GM18520 (cell line): ENCODE results near the gene FAM222B.
"Not testable (repeated sequence)": the region's sequence is repeated elsewhere in the genome, so short reads cannot be mapped to it uniquely, and the experiment has no call there.

Experiments used
- ATAC-seq: cut with Tn5 transposase; IDR thresholded peaks from one replicate; pipeline ENCODE4 v1.9.1; 2021; ENCODE audit not compliant: unreplicated experiment

Gene FAM222B

GRCh38 chr17:28747801-28748750 lies 94.5 kb downstream of the FAM222B start:
- ATAC-seq: no peak

DNA sequence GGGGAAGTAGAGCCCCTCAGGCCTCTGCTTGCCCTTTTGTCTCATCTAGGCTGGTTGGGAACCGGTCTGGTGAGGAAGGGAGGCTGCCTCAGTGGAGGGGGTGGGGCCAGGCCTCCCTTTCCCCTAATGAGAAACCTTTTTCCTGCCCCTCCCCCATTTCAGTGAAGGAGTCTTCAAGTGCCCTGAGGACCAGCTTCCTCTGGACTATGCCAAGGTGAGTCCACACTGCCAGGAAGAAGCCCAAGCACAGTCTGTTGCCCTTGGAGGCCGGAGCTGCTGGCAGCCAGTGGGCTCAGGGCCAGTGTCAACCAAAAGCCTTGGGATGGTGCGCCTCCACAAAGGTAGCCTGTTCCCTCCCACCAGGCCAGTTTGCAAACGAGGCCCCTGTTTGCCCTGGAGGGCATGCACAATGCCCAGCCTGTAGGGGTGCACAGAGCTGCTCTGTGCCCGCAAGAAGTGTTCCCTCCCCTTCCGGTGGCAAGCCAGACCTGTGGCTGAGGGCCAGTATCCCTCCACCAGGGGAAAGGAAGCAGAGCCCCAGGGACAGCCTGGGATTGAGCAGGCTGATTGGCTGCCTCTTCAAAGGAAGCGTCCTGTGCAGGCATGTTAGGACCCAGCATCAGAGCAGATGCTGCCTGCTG lies 95.4 kb downstream of the FAM222B start:
- no peak for ATAC-seq

- no peak for ATAC-seq
Observed at GRCh38 chr17:28746611-28747050, 96.0 kb downstream of the FAM222B start.

DNA sequence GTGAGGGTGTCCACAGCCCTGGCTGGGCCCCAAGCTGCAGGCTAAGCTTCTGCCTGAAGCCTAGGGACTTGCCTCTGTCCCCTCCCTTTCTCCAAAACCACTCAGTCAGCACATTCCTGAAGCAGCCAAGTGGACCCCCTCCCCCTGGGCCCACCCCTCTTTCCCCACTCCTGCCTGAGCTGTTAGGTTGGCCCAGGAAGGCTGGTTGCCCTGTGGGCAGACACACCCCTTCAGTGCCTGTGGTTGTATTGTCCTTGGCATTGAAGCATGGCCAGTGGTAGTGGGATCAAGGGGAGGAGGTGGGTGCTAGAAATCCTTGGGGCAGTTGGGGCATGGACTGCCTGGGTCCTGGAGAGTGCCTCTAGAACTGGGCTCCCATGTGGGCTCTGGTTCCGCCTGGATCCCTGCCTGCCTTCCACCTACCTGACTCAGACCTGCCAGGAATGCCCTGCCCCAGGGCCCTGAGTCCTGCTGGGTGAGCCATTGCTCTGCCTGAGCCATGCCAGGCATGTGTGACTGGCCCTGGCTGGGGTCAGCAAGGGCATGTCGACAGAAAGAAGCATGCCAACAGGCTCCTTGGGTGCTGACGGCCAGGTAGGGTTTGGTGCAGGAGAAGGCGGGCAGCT lies 96.7 kb downstream of the FAM222B start:
- ATAC-seq: no peak

GRCh38 chr17:28744972-28745785 lies 97.4 kb downstream of the FAM222B start:
- ATAC-seq: no peak

DNA sequence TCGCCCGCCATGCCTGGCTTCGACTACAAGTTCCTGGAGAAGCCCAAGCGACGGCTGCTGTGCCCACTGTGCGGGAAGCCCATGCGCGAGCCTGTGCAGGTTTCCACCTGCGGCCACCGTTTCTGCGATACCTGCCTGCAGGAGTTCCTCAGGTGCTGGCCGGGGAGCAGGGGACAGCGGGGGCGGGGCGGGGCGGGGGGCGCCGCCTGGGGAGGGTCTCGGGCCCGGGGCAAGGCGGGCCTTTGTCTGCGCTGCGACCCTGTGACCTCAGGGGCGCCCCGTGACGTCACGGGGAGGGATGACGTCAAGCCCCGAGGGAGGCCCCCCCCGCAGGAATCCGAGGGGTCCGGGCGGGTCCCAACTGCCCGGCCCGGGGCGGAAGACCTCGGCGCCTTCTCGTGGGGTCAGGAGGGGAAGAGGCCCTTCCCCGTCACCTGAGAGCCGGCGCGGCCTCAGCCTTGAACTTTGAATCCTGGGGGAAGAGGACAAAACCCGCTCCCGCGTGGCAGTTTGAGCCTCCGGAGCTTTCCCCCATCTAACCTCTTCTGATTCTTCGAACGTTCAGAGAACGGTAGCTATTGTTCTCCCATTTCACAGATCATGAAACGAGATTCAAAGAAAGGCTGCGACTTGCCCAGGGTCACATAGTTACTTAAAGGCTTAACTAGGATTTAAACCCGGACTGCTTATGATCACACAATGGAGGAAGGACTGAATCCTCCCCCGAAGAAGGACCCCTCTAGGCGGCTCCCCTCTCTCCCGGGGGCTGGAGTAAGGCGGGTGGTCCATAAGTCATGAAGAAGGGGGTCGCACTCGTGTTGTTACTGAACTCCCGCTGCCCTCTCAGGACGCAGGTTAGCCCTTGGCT lies 98.3 kb downstream of the FAM222B start:
- peak; percentile 25 for ATAC-seq

GRCh38 chr17:28743243-28744103 lies 99.1 kb downstream of the FAM222B start, which contains the start of gene TRAF4:
Gene TRAF4, plus strand, starts transcription at chr17:28744011. Its CDS starts 102 bp downstream, at chr17:28744113.
- ATAC-seq: peak; percentile 40

DNA sequence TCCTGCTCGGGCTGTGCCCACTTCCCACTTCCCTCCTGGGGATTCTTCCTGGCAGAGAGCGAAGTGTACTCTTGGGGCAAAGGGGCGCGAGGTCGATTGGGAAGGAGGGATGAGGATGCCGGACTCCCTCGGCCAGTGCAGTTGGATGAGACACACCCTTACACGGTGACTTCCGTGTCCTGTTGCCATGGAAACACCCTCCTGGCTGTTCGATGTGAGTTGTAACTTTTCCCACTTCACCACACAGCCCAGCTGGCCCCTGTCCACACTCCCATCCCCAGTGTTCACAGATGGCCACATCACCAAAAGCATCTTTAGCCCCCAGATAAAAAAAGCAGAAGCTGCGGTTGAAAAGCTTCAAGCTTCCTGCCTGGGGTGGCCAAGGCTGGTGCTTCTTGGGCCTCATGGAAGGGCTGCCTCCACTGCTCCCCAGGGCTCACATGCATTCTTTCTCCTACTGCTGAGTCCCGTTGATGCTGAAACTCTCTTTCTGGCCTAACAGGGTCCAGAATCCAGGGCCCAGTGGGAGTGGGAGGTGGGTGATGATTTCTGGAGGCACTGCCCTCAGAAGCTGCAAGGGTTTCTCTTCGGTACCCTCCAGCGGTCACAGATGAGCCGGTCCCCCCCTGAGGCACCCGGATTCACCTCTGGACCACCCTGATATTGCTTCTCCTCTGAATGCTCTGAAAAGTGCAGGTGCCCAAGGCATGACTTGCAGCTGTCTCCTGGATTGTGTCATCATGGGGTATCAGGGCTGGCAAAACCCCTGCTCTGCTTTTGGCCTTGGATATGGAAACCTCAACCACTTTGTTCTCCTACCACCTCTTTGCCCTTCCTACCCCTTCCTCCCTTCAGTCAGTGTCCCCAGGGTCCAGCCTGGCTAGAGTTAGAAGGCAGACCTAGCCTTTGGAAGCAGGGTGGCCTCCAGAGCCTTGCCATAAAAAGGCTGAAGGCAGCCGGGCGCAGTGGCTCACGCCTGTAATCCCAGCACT lies 100.9 kb downstream of the FAM222B start:
- ATAC-seq: no peak

DNA sequence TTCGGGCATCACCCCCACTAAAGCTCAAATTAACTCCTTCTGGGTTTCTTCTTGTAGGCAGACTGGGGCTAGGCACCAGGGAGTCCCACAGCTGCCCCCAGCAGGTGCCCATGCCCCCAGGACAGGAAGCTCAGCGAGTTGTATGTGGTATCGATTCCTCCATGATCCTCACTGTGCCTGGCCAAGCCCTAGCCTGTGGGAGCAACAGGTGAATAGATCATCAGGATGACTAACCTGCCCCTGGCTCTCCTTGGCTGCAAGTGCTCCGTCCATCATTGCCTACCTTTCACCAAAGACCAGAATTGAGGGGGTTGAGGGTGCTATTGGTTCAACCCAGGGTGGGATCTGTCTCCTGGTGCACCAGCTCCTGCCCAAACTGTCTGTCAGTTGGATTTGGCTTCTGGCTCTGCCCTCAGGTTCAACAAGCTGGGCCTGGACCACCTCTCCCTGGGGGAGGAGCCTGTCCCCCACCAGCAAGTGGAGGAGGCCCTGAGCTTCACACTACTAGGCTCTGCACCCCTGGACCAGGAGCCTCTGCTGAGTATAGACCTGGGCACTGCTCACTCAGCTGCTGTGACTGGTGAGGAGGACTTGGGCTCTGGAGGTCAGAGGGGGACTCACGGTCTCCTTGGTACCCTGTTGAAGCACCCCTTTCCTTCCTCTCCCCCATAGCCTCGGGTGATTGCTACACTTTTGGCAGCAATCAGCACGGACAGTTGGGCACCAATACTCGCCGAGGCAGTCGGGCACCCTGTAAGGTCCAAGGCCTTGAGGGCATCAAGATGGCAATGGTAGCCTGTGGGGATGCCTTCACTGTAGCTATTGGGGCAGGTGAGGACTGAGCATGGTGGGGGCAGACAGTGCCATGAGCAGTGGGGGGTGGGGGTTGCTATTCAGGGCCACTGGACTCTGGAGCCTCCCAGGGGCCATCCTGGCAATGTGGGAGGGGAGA lies 101.9 kb downstream of the FAM222B start:
- ATAC-seq: no peak

DNA sequence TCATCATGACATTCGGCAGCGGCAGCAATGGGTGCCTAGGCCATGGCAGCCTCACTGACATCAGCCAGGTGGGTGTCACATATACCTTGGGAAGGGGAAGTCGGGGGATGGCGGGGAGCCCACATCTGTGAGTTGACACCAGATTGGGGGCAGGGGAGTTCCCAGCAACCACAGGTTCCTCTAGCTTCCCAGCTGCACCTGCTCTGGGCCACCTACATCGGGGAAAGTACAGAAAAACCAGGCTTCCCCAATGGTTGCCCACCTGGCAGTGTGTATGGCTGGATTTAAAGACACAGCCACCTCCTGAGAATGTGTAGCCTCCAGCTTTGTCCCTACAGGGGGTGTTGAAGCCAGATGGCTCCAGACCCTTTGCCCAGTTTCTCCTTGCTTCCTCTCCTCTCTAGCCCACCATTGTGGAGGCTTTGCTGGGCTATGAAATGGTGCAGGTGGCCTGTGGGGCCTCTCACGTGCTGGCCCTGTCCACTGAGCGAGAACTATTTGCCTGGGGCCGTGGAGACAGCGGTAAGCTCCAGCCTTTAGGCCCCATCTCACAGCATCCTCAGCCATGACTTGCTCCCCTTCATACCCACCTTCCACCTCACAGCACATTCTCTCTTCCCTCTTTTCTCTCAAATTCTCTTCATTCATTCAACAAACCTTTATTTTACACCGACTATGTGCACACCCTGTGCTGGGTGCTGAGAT lies 103.8 kb downstream of the FAM222B start:
- peak; percentile 23 for ATAC-seq

GRCh38 chr17:28737770-28738679 lies 104.6 kb downstream of the FAM222B start:
- peak; percentile 57 for ATAC-seq

- ATAC-seq: no peak
Observed at GRCh38 chr17:28737316-28737715, 105.3 kb downstream of the FAM222B start.

DNA sequence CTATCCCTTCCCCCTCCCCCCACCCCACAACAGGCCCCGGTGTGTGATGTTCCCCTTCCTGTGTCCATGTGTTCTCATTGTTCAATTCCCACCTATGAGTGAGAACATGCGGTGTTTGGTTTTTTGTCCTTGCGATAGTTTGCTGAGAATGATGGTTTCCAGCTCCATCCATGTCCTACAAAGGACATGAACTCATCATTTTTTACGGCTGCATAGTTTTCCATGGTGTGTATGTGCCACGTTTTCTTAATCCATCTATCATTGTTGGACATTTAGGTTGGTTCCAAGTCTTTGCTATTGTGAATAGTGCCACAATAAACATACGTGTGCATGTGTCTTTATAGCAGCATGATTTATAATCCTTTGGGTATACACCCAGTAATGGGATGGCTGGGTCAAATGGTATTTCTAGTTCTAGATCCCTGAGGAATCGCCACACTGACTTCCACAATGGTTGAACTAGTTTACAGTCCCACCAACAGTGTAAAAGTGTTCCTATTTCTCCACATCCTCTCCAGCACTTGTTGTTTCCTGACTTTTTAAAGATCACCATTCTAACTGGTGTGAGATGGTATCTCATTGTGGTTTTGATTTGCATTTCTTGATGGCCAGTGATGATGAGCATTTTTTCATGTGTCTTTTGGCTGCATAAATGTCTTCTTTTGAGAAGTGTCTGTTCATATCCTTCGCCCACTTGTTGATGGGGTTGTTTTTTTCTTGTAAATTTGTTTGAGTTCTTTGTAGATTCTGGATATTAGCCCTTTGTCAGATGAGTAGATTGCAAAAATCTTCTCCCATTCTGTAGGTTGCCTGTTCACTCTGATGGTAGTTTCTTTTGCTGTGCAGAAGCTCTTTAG lies 106.4 kb downstream of the FAM222B start:
- not testable (repeated sequence) for ATAC-seq

GRCh38 chr17:28735242-28735722 lies 107.3 kb downstream of the FAM222B start:
- no peak for ATAC-seq
